ENCODE data around the gene ODAD4.

DNA sequence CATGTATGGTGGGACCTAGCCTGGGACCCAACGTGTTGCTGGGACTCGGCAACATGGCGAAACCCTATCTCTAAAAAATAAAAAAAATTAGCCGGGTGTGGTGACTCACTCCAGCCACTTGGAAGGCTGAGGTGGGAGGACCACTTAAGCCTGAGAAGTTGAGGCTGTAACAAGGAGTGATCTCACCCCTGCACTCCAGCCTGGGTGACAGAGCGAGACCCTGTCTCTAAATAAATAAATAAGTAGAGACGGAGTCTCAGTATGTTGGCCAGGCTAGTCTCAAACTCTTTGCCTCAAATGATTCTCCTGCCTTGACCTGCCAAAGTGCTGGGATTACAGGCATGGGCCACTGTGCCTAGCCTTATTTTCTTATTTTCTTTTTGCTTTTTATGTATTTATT lies 26.1 kb downstream of the ODAD4 start:
- TF ChIP-seq RARB (CRISPR knock-in tag; IDR thresholded peaks at IDR 0.05) = no peak
- TF ChIP-seq ZFP30 (CRISPR knock-in tag; IDR thresholded peaks at IDR 0.05) = no peak
